ENCODE results near the gene PITHD1.

The PITHD1 gene

GRCh38 chr1:23816906-23817305, 38.7 kb downstream of the PITHD1 start:
- no peak for ATAC-seq
- TF ChIP-seq ZNF8 (CRISPR knock-in tag; IDR thresholded peaks at IDR 0.05) (no peak), PPARA (CRISPR knock-in tag; IDR thresholded peaks at IDR 0.05; ENCODE audit: borderline replicate concordance) (no peak), ISL1 (CRISPR knock-in tag; IDR thresholded peaks at IDR 0.05) (no peak), OSR1 (CRISPR knock-in tag; IDR thresholded peaks at IDR 0.05) (no peak), CREB5 (CRISPR knock-in tag; IDR thresholded peaks at IDR 0.05; ENCODE audit: low read depth) (no peak)

- no peak for ATAC-seq
- TF ChIP-seq SNAI2 (CRISPR knock-in tag; IDR thresholded peaks at IDR 0.05), result no peak
Observed at GRCh38 chr1:23817633-23818032, 39.4 kb downstream of the PITHD1 start.

GRCh38 chr1:23823767-23824166, 45.5 kb downstream of the PITHD1 start:
- TF ChIP-seq TOX (CRISPR knock-in tag; IDR thresholded peaks at IDR 0.05; ENCODE audit: borderline replicate concordance), result no peak
- no peak for TF ChIP-seq ZC3H10 (CRISPR knock-in tag; IDR thresholded peaks at IDR 0.05)
- TF ChIP-seq ARNTL (CRISPR knock-in tag; IDR thresholded peaks at IDR 0.05; ENCODE audit: borderline replicate concordance, low read depth), result no peak
- no peak for TF ChIP-seq ZNF565 (CRISPR knock-in tag; conservative IDR thresholded peaks at IDR 0.05; ENCODE audit: low read depth)
- no peak for TF ChIP-seq ISL1 (CRISPR knock-in tag; IDR thresholded peaks at IDR 0.05)
- TF ChIP-seq PPARA (CRISPR knock-in tag; IDR thresholded peaks at IDR 0.05; ENCODE audit: borderline replicate concordance), result no peak
- no peak for TF ChIP-seq RARB (CRISPR knock-in tag; IDR thresholded peaks at IDR 0.05)
- TF ChIP-seq ZFP3 (CRISPR knock-in tag; IDR thresholded peaks at IDR 0.05), result no peak
- no peak for TF ChIP-seq ZFP30 (CRISPR knock-in tag; IDR thresholded peaks at IDR 0.05)
- TF ChIP-seq TSHZ2 (CRISPR knock-in tag; IDR thresholded peaks at IDR 0.05), result no peak
- TF ChIP-seq GLIS3 (CRISPR knock-in tag; IDR thresholded peaks at IDR 0.05), result no peak
- no peak for TF ChIP-seq ZNF8 (CRISPR knock-in tag; IDR thresholded peaks at IDR 0.05)
- TF ChIP-seq PATZ1 (CRISPR knock-in tag; IDR thresholded peaks at IDR 0.05; ENCODE audit: borderline replicate concordance), result no peak
- ATAC-seq, result no peak

- ATAC-seq, result no peak
- no peak for TF ChIP-seq TOX (CRISPR knock-in tag; IDR thresholded peaks at IDR 0.05; ENCODE audit: borderline replicate concordance)
- TF ChIP-seq ARNTL (CRISPR knock-in tag; IDR thresholded peaks at IDR 0.05; ENCODE audit: borderline replicate concordance, low read depth), result no peak
- no peak for TF ChIP-seq ZC3H10 (CRISPR knock-in tag; IDR thresholded peaks at IDR 0.05)
- no peak for TF ChIP-seq ZNF8 (CRISPR knock-in tag; IDR thresholded peaks at IDR 0.05)
- no peak for TF ChIP-seq ZFP30 (CRISPR knock-in tag; IDR thresholded peaks at IDR 0.05)
- TF ChIP-seq TSHZ2 (CRISPR knock-in tag; IDR thresholded peaks at IDR 0.05), result no peak
- no peak for TF ChIP-seq SNAI2 (CRISPR knock-in tag; IDR thresholded peaks at IDR 0.05)
- TF ChIP-seq RARB (CRISPR knock-in tag; IDR thresholded peaks at IDR 0.05), result no peak
- TF ChIP-seq ISL1 (CRISPR knock-in tag; IDR thresholded peaks at IDR 0.05), result no peak
- TF ChIP-seq OSR1 (CRISPR knock-in tag; IDR thresholded peaks at IDR 0.05), result no peak
Observed at GRCh38 chr1:23824711-23825075, 46.5 kb downstream of the PITHD1 start.

Measured in SK-N-SH treated with all-trans-retinoic acid at 6 μM for 48 hours (cell line).